ENCODE measurements around the gene CMSS1. TPM values are rescaled to one million over a fixed set of nuclear protein-coding genes. Genes with fewer than 3 reads are reported as not detected.

The CMSS1 gene
- total and polyA plus RNA-seq, 2 of the 13 experiments (the other 11 are each of a cell fraction or from before 2014, with no cell fraction given): 6.4 to 48.7 TPM

DNA sequence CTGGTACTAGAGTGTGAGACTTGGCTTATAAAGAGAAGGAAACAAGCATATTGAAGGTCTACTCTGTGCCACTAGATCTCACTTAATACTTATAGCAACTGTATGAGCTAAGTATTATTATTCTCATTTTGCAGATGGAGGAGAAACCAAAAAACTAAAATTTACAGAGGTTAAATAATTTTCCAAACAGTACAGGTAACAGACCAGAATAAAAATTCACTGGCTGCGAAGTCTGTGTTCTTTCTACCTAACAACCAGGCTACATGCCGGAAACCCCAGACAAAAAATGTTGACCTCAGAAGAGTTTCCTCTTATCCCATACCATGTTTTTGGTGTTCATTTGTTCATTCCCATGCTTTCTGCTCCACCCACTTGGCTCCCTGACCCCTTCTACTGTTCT lies 46.6 kb downstream of the CMSS1 start:
- H3K4me1 ChIP-seq (ENCODE audit: insufficient read depth, low read length): peaks cover 95% of the 10 kb centered on the region
- no peak for TF ChIP-seq PITX1 (CRISPR knock-in tag; IDR thresholded peaks at IDR 0.05)
- no peak for TF ChIP-seq SRF (IDR thresholded peaks at IDR 0.05; ENCODE audit: low read depth, low read length)
- TF ChIP-seq AGO2 (optimal IDR thresholded peaks at IDR 0.05; ENCODE audit: low read depth, low read length): peak; percentile 55
- no peak for TF ChIP-seq ELF1 (CRISPR knock-in tag; IDR thresholded peaks at IDR 0.05)
- peak; percentile 73 for TF ChIP-seq RBM22 (optimal IDR thresholded peaks at IDR 0.05; ENCODE audit: low read length)
- TF ChIP-seq, protein P1, sequence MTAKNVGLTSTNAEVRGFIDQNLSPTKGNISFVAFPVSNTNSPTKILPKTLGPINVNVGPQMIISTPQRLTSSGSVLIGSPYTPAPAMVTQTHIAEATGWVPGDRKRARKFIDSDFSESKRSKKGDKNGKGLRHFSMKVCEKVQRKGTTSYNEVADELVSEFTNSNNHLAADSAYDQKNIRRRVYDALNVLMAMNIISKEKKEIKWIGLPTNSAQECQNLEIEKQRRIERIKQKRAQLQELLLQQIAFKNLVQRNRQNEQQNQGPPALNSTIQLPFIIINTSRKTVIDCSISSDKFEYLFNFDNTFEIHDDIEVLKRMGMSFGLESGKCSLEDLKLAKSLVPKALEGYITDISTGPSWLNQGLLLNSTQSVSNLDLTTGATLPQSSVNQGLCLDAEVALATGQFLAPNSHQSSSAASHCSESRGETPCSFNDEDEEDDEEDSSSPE (CRISPR knock-in tag; IDR thresholded peaks at IDR 0.05): no peak
- TF ChIP-seq, protein P2, sequence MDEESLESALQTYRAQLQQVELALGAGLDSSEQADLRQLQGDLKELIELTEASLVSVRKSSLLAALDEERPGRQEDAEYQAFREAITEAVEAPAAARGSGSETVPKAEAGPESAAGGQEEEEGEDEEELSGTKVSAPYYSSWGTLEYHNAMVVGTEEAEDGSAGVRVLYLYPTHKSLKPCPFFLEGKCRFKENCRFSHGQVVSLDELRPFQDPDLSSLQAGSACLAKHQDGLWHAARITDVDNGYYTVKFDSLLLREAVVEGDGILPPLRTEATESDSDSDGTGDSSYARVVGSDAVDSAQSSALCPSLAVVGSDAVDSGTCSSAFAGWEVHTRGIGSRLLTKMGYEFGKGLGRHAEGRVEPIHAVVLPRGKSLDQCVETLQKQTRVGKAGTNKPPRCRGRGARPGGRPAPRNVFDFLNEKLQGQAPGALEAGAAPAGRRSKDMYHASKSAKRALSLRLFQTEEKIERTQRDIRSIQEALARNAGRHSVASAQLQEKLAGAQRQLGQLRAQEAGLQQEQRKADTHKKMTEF (CRISPR knock-in tag; IDR thresholded peaks at IDR 0.05): no peak
- peak; percentile 55 for TF ChIP-seq RBFOX2 (IDR thresholded peaks at IDR 0.05; ENCODE audit: low read depth, low read length)
- DNase-seq (ENCODE audit: low spot score): no peak
- H3K79me2 ChIP-seq (ENCODE audit: insufficient read depth, low read length): peaks cover 100% of the 10 kb centered on the region
- no peak for FAIRE-seq
- peaks cover 28 to 77% of the 10 kb centered on the region in 2 experiments for H3K36me3 ChIP-seq (replicated peaks in 1 of 2; ENCODE audit: control insufficient read depth in 1 of 2, insufficient read depth in 2 of 2, low read length in 2 of 2)
- H3K4me2 ChIP-seq (ENCODE audit: low read depth, low read length): peak overlapping the region; percentile 30; the same call in 1 of the 2 replicates
- 100% methylated on average over 2 of the region's 2 CpGs for WGBS (ENCODE audit: low lambda C conversion rate)
- ATAC-seq: no peak
- no peak overlapping the region for H3K27ac ChIP-seq (ENCODE audit: extremely low read length, insufficient read depth, low read length)
- CTCF ChIA-PET (ENCODE audit: low intra/inter-chr PET ratio, low total read pairs): no interaction called here
- peaks cover 99% of the 10 kb centered on the region for H4K20me1 ChIP-seq (ENCODE audit: insufficient read depth, low read length)
- H2AFZ ChIP-seq (ENCODE audit: low read length): no peak overlapping the region
- no TSS peak for BruUV-seq (replicated peaks)
- H3K9ac ChIP-seq (ENCODE audit: insufficient read depth, low read depth, low read length): no peak overlapping the region
- H3K4me3 ChIP-seq (replicated peaks in 1 of 3; ENCODE audit: insufficient read depth in 1 of 3, low read depth in 2 of 3, low read length in 3 of 3): no peak overlapping the region
- POLR2A ChIA-PET: interaction anchor here (1.1 kb wide), 1 partner anchor 390 kb away, joined by 3 read pairs; no protein-coding TSS in a partner anchor
- H3K9me3 ChIP-seq (ENCODE audit: low read length): no peaks in the 10 kb centered on the region
- in situ Hi-C loops (cut with HindIII; ENCODE audit: extremely low pct_ligation_motif_present, low pct_unique_long_range_greater_than_20kb): no loop called here
- H3K27me3 ChIP-seq (ENCODE audit: control insufficient read depth in 1 of 2, insufficient read depth in 2 of 2, low read length in 2 of 2): no peaks in the 10 kb centered on the region
- intact Hi-C loops (cut with micrococcal nuclease; ENCODE audit: unreplicated experiment): no loop called here

All from HepG2 (cell line).